GM12878 (cell line): ENCODE results near the gene ZNF226. TPM values are rescaled to one million over a fixed set of nuclear protein-coding genes. Genes with fewer than 3 reads are reported as not detected.
"Not testable (repeated sequence)": the region's sequence is repeated elsewhere in the genome, so short reads cannot be mapped to it uniquely, and the experiment has no call there.

Experiments used
- ATAC-seq: fragments of 200-7000 bp; cut with Tn5 transposase; 3 replicates; pipeline ENCODE4 v1.9.1; 2020; ENCODE audit warnings: mild to moderate bottlenecking, moderate library complexity
- BruUV-seq: library from RNA; stranded (reverse); fragments of 400-500 nt; replicated peaks from 2 replicates; lab custom pipeline; 2021; lab: Mats Ljungman, UMichigan
- CTCF ChIA-PET: fragments of 300-600 bp; sonication (Branson Sonifier 250); formaldehyde crosslinking; extraction: SDS; loops from one replicate; lab custom pipeline; 2021; ENCODE audit warnings: inconsistent platforms; lab: Yijun Ruan, JAX
- POLR2A ChIA-PET: fragments of 350-600 bp; formaldehyde crosslinking; extraction: SDS; loops from one replicate; lab custom pipeline; 2021; ENCODE audit warnings: inconsistent platforms; lab: Charles Lee
- RAD21 ChIA-PET: fragments of 300-600 bp; sonication (Branson Sonifier 250); formaldehyde crosslinking; loops from one replicate; lab custom pipeline; 2023; ENCODE audit warnings: antibody characterized with exemption; ENCODE audit not compliant: unreplicated experiment; lab: Charles Lee
- SMC1A ChIA-PET: fragments of 300-600 bp; sonication (Branson Sonifier 250); formaldehyde crosslinking; loops from one replicate; lab custom pipeline; 2023; ENCODE audit not compliant: unreplicated experiment, uncharacterized antibody; lab: Charles Lee
- DNase-seq: peaks from one replicate; pipeline ENCODE4 v3.0.0-alpha.2; 2011; ENCODE audit warnings: low read depth, low spot score
- FAIRE-seq: peaks from 3 replicates; lab custom pipeline; 2011; peaks lifted over from hg19 to GRCh38; lab: Jason Lieb, UNC
- H2AFZ ChIP-seq: 2 replicates; pipeline ENCODE4 v1.6.0; 2011; ENCODE audit warnings: low read depth, low read length, control low read depth; ENCODE audit not compliant: control insufficient read depth
- H3K27ac ChIP-seq: 2 replicates; pipeline ENCODE4 v1.5.1; 2011; ENCODE audit warnings: control low read depth; ENCODE audit not compliant: control insufficient read depth, insufficient read depth
- H3K27me3 ChIP-seq, 2 experiments: replicated peaks in 1 of 2; 2 replicates each; pipeline versions ENCODE4 v1.6.0 to v1.6.1; 2011; ENCODE audit warnings: low read length in 1 of 2; ENCODE audit not compliant: control insufficient read depth in 2 of 2, insufficient read depth in 2 of 2
- H3K36me3 ChIP-seq, 2 experiments: 2 replicates each; pipeline ENCODE4 v1.5.1; 2011; ENCODE audit warnings: low read length in 1 of 2; ENCODE audit not compliant: control insufficient read depth in 2 of 2, insufficient read depth in 2 of 2
- H3K4me1 ChIP-seq: 2 replicates; pipeline ENCODE4 v1.6.1; 2011; ENCODE audit warnings: mild to moderate bottlenecking, low read length, moderate library complexity, mixed read lengths; ENCODE audit not compliant: control insufficient read depth, insufficient read depth
- H3K4me2 ChIP-seq: 2 replicates; pipeline ENCODE4 v1.6.0; 2011; ENCODE audit warnings: control low read depth; ENCODE audit not compliant: control insufficient read depth, insufficient read depth
- H3K4me3 ChIP-seq: fragments of 200-600 bp; sonication (generic); 2 replicates; pipeline ENCODE4 v1.5.1; 2016
- H3K79me2 ChIP-seq: 2 replicates; pipeline ENCODE4 v1.6.0; 2011; ENCODE audit warnings: low read length; ENCODE audit not compliant: control insufficient read depth, insufficient read depth
- H3K9ac ChIP-seq: 2 replicates; pipeline ENCODE4 v1.8.0; 2011; ENCODE audit warnings: low read length, control low read depth, mixed read lengths; ENCODE audit not compliant: control insufficient read depth, insufficient read depth
- H3K9me3 ChIP-seq: replicated peaks from 3 replicates; pipeline ENCODE4 v1.5.1; 2011; ENCODE audit warnings: mild to moderate bottlenecking, low read length; ENCODE audit not compliant: control insufficient read depth, insufficient read depth
- H4K20me1 ChIP-seq: 2 replicates; pipeline ENCODE4 v1.6.0; 2011; ENCODE audit not compliant: control insufficient read depth, insufficient read depth
- EED ChIP-seq: sonication (generic); IDR thresholded peaks from 2 replicates; pipeline ENCODE4 v1.6.1; 2016; ENCODE audit warnings: antibody characterized with exemption, low read depth
- MEF2A ChIP-seq: IDR thresholded peaks from 2 replicates; pipeline ENCODE4 v1.6.1; 2011; ENCODE audit warnings: low read depth, mild to moderate bottlenecking, low read length, moderate library complexity; ENCODE audit not compliant: insufficient read depth
- NBN ChIP-seq: fragments of 450-650 bp; IDR thresholded peaks from 2 replicates; pipeline ENCODE4 v1.6.1; 2016
- WGBS: methylation state at CpG from one replicate; pipeline ENCODE4 v1.1.6; 2016; ENCODE audit warnings: low lambda C conversion rate; ENCODE audit not compliant: insufficient replicate concordance, insufficient coverage; ENCODE audit errors: missing lambda C conversion rate; 5-methylcytosine and 5-hydroxymethylcytosine counted together
- in situ Hi-C: fragments of 300-500 bp; cut with MboI; formaldehyde crosslinking; loops from 9 replicates; pipeline ENCODE4 v1.14.3; 2018; ENCODE audit warnings: mixed read lengths
- intact Hi-C: fragments of 100-400 bp; cut with micrococcal nuclease; formaldehyde crosslinking; loops from one replicate; pipeline ENCODE4 v1.14.2; 2022; ENCODE audit not compliant: unreplicated experiment
- polyA plus RNA-seq, 11 experiments: library from polyadenylated mRNA; depleted of rRNA in 4 of 11; unstranded in 6 of 11; stranded (reverse) in 5 of 11; fragments of >200 nt; fragmentation: Nextera tagmentation in 4 of 11; fragmentation: Illumina TruSeq in 1 of 11; extraction: Ambion mirVana in 4 of 11; extraction: Trizol in 1 of 11; gene quantifications; 1 replicate in 1 of 11; 2 replicates in 10 of 11; pipeline versions ENCODE4 v1.2.1 to v1.2.3, GENCODE V29; 2011 to 2016; ENCODE audit warnings: inconsistent platforms in 2 of 11, missing spikeins in 2 of 11, low read depth in 1 of 11
- total RNA-seq, 4 experiments: library from RNA; depleted of rRNA in 3 of 4; stranded (reverse); fragments of >200 nt in 3 of 4; fragmentation: Illumina TruSeq in 1 of 4; extraction: Trizol in 1 of 4; gene quantifications; 2 replicates each; pipeline versions ENCODE4 v1.2.1 to v1.2.3, GENCODE V29; 2013 to 2021

Gene ZNF226
- total and polyA plus RNA-seq, 10 of the 15 experiments (the other 5 are each of a cell fraction or from before 2014, with no cell fraction given): 13.7 to 35.3 (median 18.3) TPM

DNA sequence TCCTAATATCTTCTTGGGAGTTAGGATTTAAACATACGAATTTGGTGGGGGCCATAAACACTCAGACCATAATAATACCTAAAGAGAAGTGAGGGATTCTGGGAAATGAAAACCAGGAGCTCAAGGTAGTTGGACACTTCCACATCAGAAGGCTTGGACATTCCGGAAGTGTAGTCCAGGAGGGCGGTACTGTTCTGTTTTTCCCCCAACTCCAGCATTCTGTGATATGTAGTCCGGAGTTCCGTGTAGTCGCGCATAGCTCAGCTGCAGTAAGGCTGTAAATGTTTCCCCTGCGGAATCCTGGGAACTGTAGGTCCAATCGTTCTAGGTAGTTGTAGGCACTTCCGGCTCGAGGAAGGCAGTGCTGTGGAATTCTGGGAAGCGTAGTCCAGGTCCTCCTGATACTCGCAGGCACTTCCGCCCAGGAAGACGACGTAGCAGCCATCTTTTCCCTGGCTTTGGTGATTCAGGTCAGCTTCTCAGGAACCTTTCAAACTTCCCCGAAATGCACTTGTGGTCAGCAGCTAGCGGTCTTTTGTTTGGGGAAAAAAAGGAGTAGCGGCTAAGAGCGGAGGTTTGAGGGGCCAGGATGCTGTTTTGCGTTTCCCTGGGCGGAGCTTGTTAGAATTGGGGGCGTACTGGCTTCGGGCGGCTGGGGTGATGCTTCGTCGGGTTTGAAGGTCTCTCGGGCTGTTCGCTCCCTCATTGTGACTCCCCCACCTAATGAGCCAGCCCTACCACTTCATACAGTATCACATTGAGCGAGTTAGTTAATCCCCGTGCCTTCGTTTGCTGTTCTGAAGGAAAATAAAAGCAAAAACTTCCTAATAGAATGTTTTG is at the start of gene ZNF226 (continued):
- peak; percentile 65; the same call in 1 of the 2 replicates for TF ChIP-seq NBN
- TF ChIP-seq, all 136 proteins: peak for 42

DNA sequence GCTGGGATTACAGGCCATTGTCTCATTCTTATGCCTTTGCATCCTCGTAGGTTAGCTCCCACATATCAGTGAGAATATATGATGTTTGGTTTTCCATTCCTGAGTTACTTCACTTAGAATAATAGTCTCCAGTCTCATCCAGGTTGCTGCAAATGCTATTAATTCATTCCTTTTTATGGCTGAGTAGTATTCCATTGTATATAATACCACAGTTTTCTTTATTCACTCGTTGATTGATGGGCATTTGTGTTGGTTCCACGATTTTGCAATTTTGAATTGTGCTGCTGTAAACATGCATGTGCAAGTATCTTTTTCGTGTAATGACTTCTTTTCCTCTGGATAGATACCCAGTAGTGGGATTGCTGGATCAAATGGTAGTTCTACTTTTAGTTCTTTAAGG is 43.7 kb upstream of the ZNF226 start:
- H3K4me3 ChIP-seq, CTCF ChIA-PET, BruUV-seq, SMC1A ChIA-PET, H3K79me2 ChIP-seq, intact Hi-C loops, H3K27ac ChIP-seq, FAIRE-seq, H3K4me2 ChIP-seq, H2AFZ ChIP-seq, H4K20me1 ChIP-seq, H3K4me1 ChIP-seq, POLR2A ChIA-PET, RAD21 ChIA-PET, H3K9me3 ChIP-seq, DNase-seq, ATAC-seq, in situ Hi-C loops, H3K9ac ChIP-seq, H3K27me3 ChIP-seq: not testable (repeated sequence)
- WGBS: 88% methylated on average over 4 of the region's 4 CpGs
- peaks cover 2 to 12% of the 10 kb centered on the region in 2 experiments for H3K36me3 ChIP-seq

DNA sequence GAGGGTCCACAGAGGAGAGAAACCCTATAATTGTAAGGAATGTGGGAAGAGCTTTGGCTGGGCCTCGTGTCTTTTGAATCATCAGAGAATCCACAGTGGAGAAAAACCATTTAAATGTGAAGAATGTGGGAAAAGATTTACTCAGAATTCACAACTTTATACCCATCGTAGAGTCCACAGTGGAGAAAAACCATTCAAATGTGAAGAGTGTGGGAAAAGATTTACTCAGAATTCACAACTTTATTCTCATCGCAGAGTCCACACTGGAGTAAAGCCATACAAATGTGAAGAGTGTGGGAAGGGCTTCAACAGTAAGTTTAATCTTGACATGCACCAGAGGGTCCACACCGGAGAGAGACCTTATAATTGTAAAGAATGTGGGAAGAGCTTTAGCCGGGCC is 32.9 kb upstream of the ZNF226 start:
- in situ Hi-C loops (no loop called here), intact Hi-C loops (no loop called here)
- BruUV-seq: no TSS peak
- FAIRE-seq (no peak), ATAC-seq (no peak), DNase-seq (no peak)
- Histone ChIP-seq H3K9ac (no peak overlapping the region), H3K9me3 (peaks cover 8% of the 10 kb centered on the region), H3K27ac (no peak overlapping the region), H3K4me3 (no peak overlapping the region), H4K20me1 (no peaks in the 10 kb centered on the region), H3K36me3 (peaks cover 2 to 12% of the 10 kb centered on the region in 2 experiments; a peak in 3 of 4 replicates), H2AFZ (no peak overlapping the region), H3K79me2 (no peaks in the 10 kb centered on the region), H3K4me2 (no peak overlapping the region), H3K4me1 (no peaks in the 10 kb centered on the region), H3K27me3 (no peaks in the 10 kb centered on the region)
- ChIA-PET SMC1A (no interaction called here), RAD21 (no interaction called here), POLR2A (no interaction called here), CTCF (no interaction called here)
- TF ChIP-seq EED (no peak), MEF2A (no peak)
- 86% methylated on average over 5 of the region's 5 CpGs for WGBS
